Measurements from ENCODE around the gene CD40. TPM values are rescaled to one million over a fixed set of nuclear protein-coding genes. Genes with fewer than 3 reads are reported as not detected.

CD40 gene
- total RNA-seq, 4 donors from 2014 or later: 15.0 to 33.4 (median 23.2) TPM

- no peak for DNase-seq (ENCODE audit: low spot score)
- no peak for TF ChIP-seq CTCF (IDR thresholded peaks at IDR 0.05)
Measured at GRCh38 chr20:46145713-46146112, 27.6 kb downstream of the CD40 start.

GRCh38 chr20:46148313-46149208 lies 30.4 kb downstream of the CD40 start:
- no peak for TF ChIP-seq CTCF (IDR thresholded peaks at IDR 0.05)
- DNase-seq (ENCODE audit: low spot score): no peak
- no peak for ATAC-seq (ENCODE audit: low FRiP score)

More at GRCh38 chr20:46145713-46146112, 27.6 kb downstream of the CD40 start:
- no peak for ATAC-seq (ENCODE audit: low FRiP score)

GRCh38 chr20:46150943-46151342 lies 32.8 kb downstream of the CD40 start:
- DNase-seq (ENCODE audit: low spot score): no peak

GRCh38 chr20:46151936-46152335 lies 33.8 kb downstream of the CD40 start:
- ATAC-seq (ENCODE audit: low FRiP score) (no peak), DNase-seq (ENCODE audit: low spot score) (no peak)

More at GRCh38 chr20:46150943-46151342, 32.8 kb downstream of the CD40 start:
- no peak for ATAC-seq (ENCODE audit: low FRiP score)
- TF ChIP-seq CTCF (IDR thresholded peaks at IDR 0.05): no peak

GRCh38 chr20:46152824-46153586 lies 34.9 kb downstream of the CD40 start:
- DNase-seq (ENCODE audit: low spot score) (no peak), ATAC-seq (ENCODE audit: low FRiP score) (no peak)
- TF ChIP-seq CTCF (IDR thresholded peaks at IDR 0.05): no peak

More at GRCh38 chr20:46151936-46152335, 33.8 kb downstream of the CD40 start:
- TF ChIP-seq CTCF (IDR thresholded peaks at IDR 0.05): no peak

- ATAC-seq (ENCODE audit: low FRiP score) (no peak), DNase-seq (ENCODE audit: low spot score) (no peak)
- no peak for TF ChIP-seq CTCF (IDR thresholded peaks at IDR 0.05)
Measured at GRCh38 chr20:46154305-46154704, 36.2 kb downstream of the CD40 start.

All from omental fat pad (tissue), 4 donors.